DND-41 (cell line): ENCODE measurements around the gene RTP2.

Experiments used
- ATAC-seq: fragments of 200-7000 bp; cut with Tn5 transposase; 3 replicates; pipeline ENCODE4 v1.9.1; 2021; ENCODE audit warnings: low read depth; ENCODE audit not compliant: insufficient read depth
- DNase-seq: peaks from one replicate; pipeline ENCODE4 v3.0.0-alpha.2; 2020
- H2AFZ ChIP-seq: 2 replicates; pipeline ENCODE4 v1.6.0; 2012; ENCODE audit warnings: low read depth, low read length
- H3K27ac ChIP-seq: 2 replicates; pipeline ENCODE4 v1.5.1; 2012; ENCODE audit warnings: low read length, inconsistent platforms
- H3K27me3 ChIP-seq: fragments of 200-600 bp; sonication (generic); 2 replicates; pipeline ENCODE4 v1.6.0; 2012; ENCODE audit warnings: low read length, mild to moderate bottlenecking, inconsistent platforms; ENCODE audit not compliant: insufficient read depth, poor library complexity
- H3K36me3 ChIP-seq: 2 replicates; pipeline ENCODE4 v1.5.1; 2012; ENCODE audit warnings: low read length, inconsistent platforms; ENCODE audit not compliant: insufficient read depth
- H3K4me1 ChIP-seq: 2 replicates; pipeline ENCODE4 v1.5.1; 2012; ENCODE audit warnings: mild to moderate bottlenecking, low read length; ENCODE audit not compliant: insufficient read depth
- H3K4me2 ChIP-seq: 2 replicates; pipeline ENCODE4 v1.6.0; 2012; ENCODE audit warnings: mild to moderate bottlenecking, moderate library complexity, low read length, inconsistent platforms; ENCODE audit not compliant: insufficient read depth
- H3K4me3 ChIP-seq, 2 experiments: fragments of 200-600 bp in 1 of 2; shearing (Covaris generic) in 1 of 2; 2 replicates each; pipeline ENCODE4 v1.5.1; 2012 to 2016; ENCODE audit warnings: inconsistent platforms in 2 of 2, low read length in 2 of 2, mild to moderate bottlenecking in 2 of 2, low read depth in 1 of 2, moderate library complexity in 1 of 2
- H3K79me2 ChIP-seq: 2 replicates; pipeline ENCODE4 v1.6.0; 2012; ENCODE audit warnings: low read length, inconsistent platforms; ENCODE audit not compliant: insufficient read depth
- H3K9ac ChIP-seq: 2 replicates; pipeline ENCODE4 v1.6.0; 2012; ENCODE audit warnings: low read depth, mild to moderate bottlenecking, inconsistent platforms, low read length, moderate library complexity
- H3K9me3 ChIP-seq: 2 replicates; pipeline ENCODE4 v1.5.1; 2012; ENCODE audit warnings: low read length, moderate library complexity, mild to moderate bottlenecking, inconsistent platforms; ENCODE audit not compliant: insufficient read depth, severe bottlenecking
- H4K20me1 ChIP-seq: 2 replicates; pipeline ENCODE4 v1.6.0; 2012; ENCODE audit warnings: low read length; ENCODE audit not compliant: insufficient read depth
- EZH2 ChIP-seq: IDR thresholded peaks from 3 replicates; pipeline ENCODE4 v1.6.1; 2012; ENCODE audit warnings: borderline replicate concordance, low read depth, mild to moderate bottlenecking, moderate library complexity, low read length, inconsistent platforms; ENCODE audit not compliant: severe bottlenecking
- TF ChIP-seq, protein P1 (sequence below): IDR thresholded peaks from 2 replicates; pipeline ENCODE4 v1.5.1; 2012; ENCODE audit warnings: borderline replicate concordance, low read length, moderate library complexity, mild to moderate bottlenecking; ENCODE audit not compliant: poor library complexity, severe bottlenecking; ENCODE audit errors: extremely low read depth

Gene RTP2

DNA sequence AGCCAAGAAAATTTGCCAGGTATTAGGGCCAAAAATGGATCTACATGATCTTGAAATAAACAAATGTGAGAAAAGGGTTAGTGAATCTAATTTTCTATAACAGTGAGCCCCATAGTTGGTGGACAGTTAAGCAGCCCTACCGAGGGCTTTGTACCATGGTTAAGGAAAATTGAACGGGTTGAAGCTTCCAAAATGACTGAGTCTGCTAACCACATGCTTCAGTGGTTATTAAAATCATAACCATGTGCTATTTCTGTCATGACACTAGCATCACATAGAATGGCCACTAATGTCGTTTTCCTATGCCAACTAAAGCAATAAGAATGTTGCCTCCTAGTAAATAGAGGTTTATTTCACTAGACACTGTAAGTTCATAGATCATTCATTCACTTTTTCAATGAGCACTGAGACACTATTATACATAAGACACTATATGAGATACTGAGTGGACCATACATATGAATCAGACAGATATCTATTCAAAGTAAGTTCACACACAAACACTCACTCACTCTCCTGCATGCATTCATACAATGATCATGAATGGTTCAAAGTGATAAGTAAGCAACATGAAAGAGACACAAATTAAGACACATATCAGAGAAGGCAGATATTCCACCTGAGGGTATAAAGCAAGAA, 36.5 kb downstream of the RTP2 start:
- no peaks in the 10 kb centered on the region for H3K27me3 ChIP-seq
- H4K20me1 ChIP-seq, result no peaks in the 10 kb centered on the region
- H3K27ac ChIP-seq, result no peak overlapping the region
- no peak overlapping the region for H3K4me2 ChIP-seq
- H3K79me2 ChIP-seq, result no peaks in the 10 kb centered on the region
- no peaks in the 10 kb centered on the region for H3K36me3 ChIP-seq
- no peaks in the 10 kb centered on the region for H3K9me3 ChIP-seq
- H2AFZ ChIP-seq, result no peak overlapping the region
- no peak for TF ChIP-seq EZH2
- TF ChIP-seq, protein P1, sequence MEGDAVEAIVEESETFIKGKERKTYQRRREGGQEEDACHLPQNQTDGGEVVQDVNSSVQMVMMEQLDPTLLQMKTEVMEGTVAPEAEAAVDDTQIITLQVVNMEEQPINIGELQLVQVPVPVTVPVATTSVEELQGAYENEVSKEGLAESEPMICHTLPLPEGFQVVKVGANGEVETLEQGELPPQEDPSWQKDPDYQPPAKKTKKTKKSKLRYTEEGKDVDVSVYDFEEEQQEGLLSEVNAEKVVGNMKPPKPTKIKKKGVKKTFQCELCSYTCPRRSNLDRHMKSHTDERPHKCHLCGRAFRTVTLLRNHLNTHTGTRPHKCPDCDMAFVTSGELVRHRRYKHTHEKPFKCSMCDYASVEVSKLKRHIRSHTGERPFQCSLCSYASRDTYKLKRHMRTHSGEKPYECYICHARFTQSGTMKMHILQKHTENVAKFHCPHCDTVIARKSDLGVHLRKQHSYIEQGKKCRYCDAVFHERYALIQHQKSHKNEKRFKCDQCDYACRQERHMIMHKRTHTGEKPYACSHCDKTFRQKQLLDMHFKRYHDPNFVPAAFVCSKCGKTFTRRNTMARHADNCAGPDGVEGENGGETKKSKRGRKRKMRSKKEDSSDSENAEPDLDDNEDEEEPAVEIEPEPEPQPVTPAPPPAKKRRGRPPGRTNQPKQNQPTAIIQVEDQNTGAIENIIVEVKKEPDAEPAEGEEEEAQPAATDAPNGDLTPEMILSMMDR, result no peak
- H3K4me1 ChIP-seq, result no peaks in the 10 kb centered on the region
- DNase-seq (no peak), ATAC-seq (no peak)
- no peak overlapping the region for H3K9ac ChIP-seq
- no peak overlapping the region for H3K4me3 ChIP-seq

DNA sequence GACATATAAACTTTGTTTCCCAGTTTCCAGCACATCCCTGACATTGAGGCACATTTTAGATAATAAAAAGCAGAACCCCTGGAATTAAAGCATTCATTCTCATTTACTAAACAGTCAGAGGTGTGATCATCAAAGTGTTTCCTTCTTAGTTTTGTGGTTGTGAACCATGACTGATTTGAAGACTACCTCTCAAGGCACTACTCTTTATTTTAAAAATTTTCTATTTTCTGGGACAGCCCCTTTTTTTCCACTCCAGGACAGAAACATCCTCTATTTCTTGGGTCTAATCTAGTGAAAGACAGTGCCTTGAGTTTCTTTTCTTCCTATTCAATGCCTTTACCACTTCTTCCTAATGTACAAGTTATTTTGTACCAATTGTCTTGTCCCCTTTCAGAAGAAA, 37.3 kb downstream of the RTP2 start:
- H4K20me1 ChIP-seq, result no peaks in the 10 kb centered on the region
- H3K4me1 ChIP-seq, result no peaks in the 10 kb centered on the region
- DNase-seq (no peak), ATAC-seq (no peak)
- no peaks in the 10 kb centered on the region for H3K27me3 ChIP-seq
- H3K27ac ChIP-seq, result no peak overlapping the region
- H3K9ac ChIP-seq, result no peak overlapping the region
- TF ChIP-seq, protein P1, result no peak
- TF ChIP-seq EZH2, result no peak
- H3K9me3 ChIP-seq, result no peaks in the 10 kb centered on the region
- H3K4me3 ChIP-seq, result no peak overlapping the region
- no peak overlapping the region for H3K4me2 ChIP-seq
- H3K36me3 ChIP-seq, result no peaks in the 10 kb centered on the region
- H3K79me2 ChIP-seq, result no peaks in the 10 kb centered on the region
- H2AFZ ChIP-seq, result no peak overlapping the region

DNA sequence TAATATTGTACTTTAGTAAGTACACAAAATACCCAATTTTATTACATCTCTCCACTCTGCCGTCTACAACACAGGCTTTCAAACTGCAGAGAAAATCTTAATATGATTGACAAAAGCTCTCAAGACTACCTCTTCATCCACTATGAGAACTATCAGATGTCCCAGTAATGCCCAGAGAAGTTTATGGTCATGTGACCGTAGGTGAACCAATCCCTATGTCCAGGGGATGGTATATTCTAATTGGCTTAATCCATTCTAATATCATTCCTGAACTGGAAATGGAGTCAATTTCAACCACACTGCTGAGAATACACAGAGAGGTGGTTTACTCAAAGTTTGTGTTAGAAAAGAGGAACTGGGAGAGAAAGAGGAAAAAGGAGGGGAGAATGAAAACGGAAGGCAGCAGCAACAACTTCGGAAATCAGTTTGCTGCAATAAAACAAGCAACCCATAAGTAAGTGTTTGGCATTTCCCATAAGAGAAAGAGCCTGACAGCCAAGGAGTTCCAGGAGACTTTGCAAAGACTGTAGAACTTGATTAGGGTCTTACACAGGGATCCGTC, 39.4 kb downstream of the RTP2 start:
- no peaks in the 10 kb centered on the region for H3K9me3 ChIP-seq
- DNase-seq (no peak), ATAC-seq (no peak)
- peaks cover 1% of the 10 kb centered on the region for H3K27me3 ChIP-seq
- no peaks in the 10 kb centered on the region for H3K4me1 ChIP-seq
- H3K36me3 ChIP-seq, result no peaks in the 10 kb centered on the region
- H4K20me1 ChIP-seq, result no peaks in the 10 kb centered on the region
- no peak for TF ChIP-seq EZH2
- TF ChIP-seq, protein P1, result no peak
- no peak overlapping the region for H3K4me2 ChIP-seq
- H3K79me2 ChIP-seq, result no peaks in the 10 kb centered on the region
- H3K27ac ChIP-seq, result no peak overlapping the region
- no peak overlapping the region for H3K9ac ChIP-seq
- H3K4me3 ChIP-seq, result no peak overlapping the region
- H2AFZ ChIP-seq, result no peak overlapping the region

DNA sequence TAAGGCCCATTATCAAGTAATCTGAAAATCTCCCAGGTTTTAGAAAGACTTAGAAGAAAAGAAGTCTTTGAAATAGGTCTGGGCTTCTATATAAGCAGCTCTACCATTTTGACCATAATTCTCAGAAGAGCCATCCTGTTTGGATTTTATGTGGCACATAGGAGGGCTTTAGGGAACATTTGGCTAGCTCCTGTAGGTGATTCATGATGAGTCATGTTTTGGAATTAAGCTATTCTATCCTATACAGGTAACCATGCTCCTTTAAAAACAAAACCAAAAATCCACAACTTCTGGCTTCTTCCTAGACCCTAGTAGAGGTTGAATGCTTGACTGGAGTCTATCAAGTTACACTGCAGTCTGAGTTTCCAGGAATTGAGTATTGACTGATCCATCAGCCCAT, 41.1 kb downstream of the RTP2 start:
- Histone ChIP-seq H3K4me2 (no peak overlapping the region), H3K4me1 (no peaks in the 10 kb centered on the region), H2AFZ (no peak overlapping the region), H3K9me3 (no peaks in the 10 kb centered on the region), H3K27me3 (peaks cover 12% of the 10 kb centered on the region), H4K20me1 (no peaks in the 10 kb centered on the region), H3K27ac (no peak overlapping the region), H3K9ac (no peak overlapping the region), H3K36me3 (no peaks in the 10 kb centered on the region), H3K79me2 (no peaks in the 10 kb centered on the region), H3K4me3 (no peak overlapping the region)
- no peak for DNase-seq
- ATAC-seq, result no peak
- no peak for TF ChIP-seq EZH2
- TF ChIP-seq, protein P1, result no peak
